ENCODE data around the gene KIAA1549.
A peak's percentile ranks its signal among the peaks of the same experiment; 100 is the strongest.
"Not testable (repeated sequence)": the region's sequence is repeated elsewhere in the genome, so short reads cannot be mapped to it uniquely, and the experiment has no call there.

The KIAA1549 gene

DNA sequence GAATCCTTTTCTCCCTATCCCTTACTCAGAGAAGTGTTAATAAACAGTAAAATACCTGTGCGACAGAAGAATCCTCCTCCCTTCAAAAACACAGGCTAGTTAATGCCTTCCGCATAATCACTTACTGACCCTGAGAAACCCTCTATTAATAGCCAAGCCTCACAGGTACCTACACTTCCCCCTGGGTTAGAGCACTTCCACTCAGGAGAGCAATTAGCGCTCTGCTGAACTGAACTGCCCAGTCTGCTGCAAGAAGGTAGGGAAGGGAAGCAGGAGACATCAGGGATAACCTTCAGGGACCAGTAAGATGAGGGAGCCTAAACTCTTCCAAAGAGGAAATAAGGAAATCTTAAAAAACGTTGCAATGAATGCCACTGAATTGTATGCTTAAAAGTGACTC, 39.6 kb downstream of the KIAA1549 start:
- no peak for DNase-seq

DNA sequence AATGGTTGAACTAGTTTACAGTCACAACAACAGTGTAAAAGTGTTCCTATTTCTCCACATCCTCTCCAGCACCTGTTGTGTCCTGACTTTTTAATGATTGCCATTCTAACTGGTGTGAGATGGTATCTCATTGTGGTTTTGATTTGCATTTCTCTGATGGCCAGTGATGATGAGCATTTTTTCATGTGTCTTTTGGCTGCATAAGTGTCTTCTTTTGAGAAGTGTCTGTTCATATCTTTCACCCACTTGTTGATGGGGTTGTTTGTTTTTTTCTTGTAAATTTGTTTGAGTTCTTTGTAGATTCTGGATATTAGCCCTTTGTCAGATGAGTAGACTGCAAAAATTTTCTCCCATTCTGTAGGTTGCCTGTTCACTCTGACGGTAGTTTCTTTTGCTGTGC, 40.6 kb downstream of the KIAA1549 start:
- not testable (repeated sequence) for DNase-seq

DNA sequence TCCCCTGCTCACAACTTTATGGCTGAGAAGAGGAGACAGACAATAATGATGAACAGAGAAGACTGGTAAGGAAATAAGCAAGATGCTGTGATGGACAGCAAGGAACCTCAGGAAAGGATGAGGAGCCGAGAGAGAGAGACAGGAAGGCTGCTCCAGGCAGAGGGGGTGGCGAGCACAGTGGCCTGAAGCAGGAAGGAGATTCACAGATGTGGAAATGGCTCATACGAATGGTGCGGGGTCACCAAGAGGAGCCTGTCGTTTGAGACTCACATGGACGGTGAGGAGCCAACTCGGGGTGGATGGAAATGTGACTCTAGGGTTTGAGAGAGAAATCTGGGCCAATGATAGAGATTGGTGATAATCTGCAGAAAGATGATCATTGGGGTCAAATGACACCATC, 43.7 kb downstream of the KIAA1549 start:
- DNase-seq = no peak

DNA sequence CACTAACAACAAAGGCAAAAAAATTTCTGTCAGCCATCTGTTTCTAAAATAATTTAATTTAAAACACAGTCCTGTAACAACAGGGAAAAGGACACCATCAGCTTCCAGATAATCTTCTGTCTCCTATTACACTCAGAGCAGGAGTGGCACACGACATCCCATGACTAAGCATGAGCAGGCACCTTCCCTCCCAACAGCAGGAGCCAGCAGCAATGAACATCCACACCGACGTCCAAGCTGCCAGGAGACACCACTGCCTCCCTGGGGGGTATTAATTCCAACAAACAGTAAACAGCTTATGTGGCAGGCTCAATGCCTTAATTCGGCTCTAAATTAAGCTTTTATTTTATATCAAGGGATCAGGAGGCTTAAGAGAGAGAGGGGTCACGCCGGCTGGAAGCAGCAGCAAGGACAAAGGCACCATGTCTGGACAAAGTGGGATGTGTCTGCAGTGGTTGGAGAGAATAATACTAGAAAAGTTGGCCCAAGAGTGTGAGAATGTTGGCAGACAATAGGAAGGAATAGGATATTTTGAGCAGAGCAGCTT, 45.7 kb downstream of the KIAA1549 start:
- peak; percentile 68 for DNase-seq

DNA sequence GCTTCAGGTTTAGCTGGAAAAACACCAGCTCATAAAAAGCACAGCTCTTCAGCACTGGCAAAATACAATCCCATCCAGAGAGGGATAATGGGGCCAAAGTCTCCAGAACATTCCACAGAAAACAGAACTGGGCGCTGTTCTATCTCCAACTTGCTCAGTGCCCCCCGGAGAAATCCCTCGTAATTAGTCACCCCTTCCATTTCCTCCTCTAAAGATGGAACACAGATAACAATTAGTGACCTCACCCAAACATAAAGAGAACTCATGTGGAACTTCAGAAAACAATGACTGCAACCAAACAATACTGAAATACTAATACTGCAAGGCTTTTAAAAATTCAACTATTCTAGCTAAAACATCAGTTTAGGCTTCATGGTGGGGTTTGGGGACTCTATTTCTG, 46.3 kb downstream of the KIAA1549 start:
- DNase-seq = no peak

DNA sequence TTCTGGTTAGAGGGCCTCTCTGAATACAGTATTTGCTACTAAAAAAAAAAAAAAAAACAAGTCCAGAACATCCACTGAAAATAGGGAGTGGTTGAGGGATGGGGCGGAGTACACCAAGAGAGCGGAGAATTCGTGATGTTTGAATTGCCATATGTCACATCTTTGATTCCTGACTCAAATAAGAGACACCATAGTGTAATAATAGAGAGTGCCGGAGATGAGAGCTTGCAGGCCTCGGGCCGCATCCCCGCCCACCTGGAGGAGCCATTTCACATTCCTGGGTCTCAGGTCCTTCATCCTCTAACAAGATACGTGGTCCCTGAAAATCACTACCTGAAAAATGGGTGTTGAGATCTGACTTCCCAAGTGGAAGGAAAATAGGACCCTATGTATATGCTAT, 46.8 kb downstream of the KIAA1549 start:
- DNase-seq = no peak

DNA sequence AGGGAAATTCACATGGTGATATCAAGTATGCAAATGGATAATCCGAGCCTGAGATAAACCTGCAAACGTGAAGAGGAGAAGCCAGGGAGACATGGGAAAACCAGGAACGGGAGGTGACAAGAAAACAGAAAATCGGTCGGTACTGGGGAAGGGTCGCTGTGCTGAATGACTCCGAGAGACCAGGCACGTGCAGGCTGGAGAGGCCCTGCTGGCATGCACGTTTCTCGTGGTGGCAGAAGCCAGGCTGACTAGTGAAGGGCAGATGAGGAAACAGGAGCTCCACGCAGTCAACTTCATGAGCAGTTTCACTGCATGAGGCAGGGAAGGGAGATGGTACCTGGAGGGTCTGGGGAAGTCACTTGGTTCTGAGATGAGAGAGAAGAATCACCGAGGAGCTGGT, 48.3 kb downstream of the KIAA1549 start:
- no peak for DNase-seq

DNA sequence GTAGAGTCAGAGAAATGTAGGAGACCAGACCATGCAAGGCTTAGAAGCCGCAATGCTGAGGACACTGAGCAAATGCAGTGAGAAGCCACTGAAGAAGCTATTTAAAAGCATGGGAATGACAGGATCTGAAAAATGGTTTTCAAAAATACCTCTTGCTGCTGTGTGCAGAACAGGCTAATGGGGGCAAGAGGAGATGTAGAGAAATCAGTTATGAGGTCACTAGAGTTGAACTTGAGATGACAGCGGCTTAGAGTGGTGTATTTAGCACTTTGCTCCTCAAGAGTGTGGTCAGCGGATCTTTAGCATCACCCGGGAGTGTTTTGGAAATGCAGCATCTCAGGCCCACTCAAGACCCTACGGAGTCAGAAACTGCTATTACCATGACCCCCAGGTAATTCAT, 48.8 kb downstream of the KIAA1549 start:
- no peak for DNase-seq

DNA sequence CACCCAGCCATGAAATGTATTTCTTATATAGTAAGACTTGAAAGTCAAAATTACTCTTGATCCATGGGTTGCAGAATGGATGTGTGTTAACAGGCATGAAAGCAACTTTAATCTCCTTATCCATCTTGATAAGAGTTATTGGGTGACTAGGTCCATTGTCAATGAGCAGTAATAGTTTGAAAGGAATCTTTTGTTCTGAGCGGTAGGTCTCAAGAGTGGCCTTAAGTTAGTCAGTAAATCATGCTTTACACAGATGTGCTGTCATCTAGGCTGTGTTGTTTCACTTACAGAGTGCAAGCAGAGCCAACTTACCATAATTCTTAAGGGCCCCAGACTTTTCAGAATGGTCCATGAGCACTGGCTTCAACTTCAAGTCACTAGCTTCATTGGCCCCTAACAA, 51.2 kb downstream of the KIAA1549 start:
- DNase-seq = no peak

DNA sequence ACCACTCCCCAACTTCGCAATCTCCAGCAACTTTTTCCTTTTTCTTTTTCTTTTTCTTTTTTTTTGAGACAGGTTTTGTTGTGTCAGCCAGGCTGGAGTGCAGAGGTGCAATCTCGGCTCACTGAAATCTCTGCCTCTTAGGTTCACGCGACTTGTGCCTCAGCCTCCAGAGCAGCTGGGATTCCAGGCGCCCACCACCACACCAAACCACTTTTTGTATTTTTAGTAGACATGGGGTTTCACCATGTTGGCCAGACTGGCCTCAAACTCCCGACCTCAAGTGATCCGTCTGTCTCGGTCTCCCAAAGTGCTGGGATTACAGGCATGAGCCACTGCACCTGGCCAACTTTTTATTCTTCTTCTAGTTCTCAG, 55.0 kb downstream of the KIAA1549 start:
- DNase-seq = no peak

DNA sequence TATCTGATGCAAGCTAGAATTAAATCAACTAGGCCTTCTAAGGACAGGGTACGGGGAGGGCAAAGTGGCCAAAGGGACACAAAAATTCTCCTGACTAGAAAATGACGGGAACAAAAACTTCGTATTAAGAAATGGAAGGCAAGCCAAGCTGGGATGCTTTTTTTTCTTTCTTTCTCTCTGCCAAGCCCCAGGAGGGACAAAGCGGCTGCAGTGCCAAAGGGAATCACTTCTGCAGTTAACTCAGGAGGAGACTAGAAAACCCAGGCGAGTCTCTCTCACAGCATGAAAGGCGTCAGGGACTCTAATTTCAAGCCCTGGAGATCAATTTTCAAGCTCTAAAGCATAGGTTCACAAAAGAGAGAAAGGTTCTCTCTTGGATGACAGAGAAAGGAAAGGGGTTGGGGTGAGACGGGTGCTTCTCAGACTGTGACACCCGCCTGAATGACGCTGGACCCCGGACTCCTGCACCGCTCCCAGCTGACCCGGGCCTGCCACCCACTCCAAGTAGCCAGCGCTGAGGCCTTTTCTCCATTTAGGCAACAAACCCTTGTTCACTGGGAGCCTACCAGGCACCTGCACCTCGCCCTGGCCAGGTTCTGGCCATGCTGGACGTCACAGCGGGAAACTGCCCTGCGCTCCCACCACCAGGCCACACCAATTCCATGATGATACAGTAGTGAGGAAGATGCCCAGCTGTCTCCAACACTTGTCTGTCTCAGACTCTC, 56.5 kb downstream of the KIAA1549 start:
- DNase-seq = no peak

DNA sequence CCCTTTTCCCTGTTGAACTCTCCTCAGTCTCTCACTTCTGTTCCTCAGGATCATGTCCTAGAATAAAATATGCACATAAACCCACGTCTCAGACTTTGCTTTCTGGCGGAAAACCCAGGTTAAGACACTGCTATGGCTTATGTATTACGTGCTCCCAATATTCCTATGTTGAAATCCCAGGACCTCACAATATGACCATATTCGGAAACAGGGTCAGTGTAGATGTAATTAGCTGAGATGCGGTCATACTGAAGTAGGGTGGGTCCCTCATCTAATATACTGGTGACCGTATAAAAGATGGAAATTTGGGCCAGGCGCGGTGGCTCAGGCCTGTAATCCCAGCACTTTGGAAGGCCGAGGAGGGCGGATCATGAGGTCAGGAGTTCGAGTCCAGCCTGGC, 59.9 kb downstream of the KIAA1549 start:
- DNase-seq = no peak

DNA sequence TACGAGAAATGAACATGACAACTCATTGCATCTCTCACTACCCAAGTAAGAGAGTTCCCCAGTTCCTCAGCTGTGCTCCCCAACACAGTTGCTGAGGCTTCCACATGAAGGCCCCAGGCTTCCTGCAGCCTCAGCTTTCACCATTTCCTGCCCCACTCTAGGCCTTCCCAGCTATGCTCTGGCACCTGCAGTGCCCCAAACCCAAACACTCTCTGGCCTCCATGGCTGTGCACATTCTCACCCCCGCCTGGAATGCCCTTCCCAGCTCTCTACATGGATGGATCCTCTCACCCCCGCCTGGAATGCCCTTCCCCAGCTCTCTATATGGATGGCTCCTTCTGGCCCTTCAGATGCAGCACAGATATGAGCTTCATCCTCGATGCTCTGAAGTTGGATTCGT, 61.3 kb downstream of the KIAA1549 start:
- DNase-seq = no peak

DNA sequence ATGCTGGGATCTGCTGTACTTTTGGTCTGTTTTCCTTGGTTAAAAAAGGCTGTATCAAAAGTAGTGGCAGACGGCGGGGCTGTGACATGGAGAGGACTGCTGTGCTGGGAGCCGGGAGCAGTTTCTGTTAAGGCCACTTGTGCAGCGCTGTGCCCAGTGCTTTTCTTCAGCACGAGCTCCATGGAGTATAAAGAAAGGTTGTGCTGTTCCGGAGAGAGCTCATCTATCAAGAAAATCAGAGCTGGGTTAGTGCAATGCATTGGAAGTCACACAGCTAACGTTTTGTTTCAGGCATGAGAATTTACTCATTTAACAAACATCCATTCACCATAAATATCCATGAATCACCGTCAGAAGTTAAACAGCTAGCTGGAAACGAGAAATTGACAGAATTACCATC, 62.0 kb downstream of the KIAA1549 start:
- DNase-seq = no peak

DNA sequence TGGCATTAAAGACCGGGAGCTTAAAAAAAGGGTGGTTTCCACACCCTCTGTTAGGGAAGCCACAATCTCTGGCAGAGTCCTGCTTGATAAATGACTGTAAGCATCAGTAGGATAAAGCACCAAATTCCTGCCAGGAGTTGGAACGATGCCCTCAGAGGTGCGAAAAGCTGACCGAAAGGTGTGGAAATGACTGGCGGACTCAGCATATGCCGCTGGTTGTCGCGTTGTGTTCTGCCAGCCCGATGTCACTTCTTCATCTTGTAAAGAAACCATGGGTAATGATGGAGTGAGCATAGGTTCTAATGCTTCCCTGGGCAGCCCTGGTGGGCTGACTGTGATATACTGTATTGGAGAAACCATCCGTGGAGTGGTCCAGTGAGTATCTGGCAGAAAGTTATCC, 62.4 kb downstream of the KIAA1549 start:
- DNase-seq = no peak

DNA sequence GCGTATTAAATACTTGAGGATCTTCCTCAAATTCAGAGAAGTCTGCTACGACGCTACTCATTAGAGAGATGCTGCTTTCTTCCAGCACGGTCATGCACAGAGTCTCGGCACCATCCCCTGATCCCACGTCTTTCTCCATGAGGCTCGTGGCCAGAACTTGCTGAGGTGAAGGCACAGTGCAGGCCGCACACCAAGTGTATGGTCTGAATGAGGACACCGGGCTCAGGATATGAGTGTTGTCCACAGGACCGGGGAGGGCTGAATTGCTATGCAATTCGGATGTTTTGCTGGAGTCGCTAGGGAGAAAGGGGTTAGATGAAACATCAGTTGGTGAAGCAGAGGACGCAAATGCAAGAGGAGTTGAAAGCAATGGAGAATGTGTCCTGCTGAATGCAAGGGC, 63.0 kb downstream of the KIAA1549 start:
- DNase-seq = no peak

DNA sequence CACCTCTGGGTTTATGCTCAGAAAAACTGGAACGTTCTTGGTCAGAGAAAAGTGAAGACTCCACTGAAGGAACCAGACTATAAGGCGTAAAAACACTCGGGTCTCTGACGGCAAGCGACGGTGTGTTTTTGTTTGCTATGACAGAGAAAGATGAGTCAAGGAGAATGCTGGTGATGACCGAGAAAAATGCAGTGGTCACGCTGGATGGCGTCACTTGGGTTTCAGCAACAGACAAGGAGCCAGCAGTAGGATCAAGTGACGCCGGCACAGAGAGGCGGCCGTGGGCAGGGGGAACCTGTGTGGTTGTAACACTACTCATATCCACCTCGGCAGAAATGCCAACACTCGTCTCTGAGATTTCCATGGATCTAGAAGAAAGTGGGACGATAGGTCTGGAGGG, 63.4 kb downstream of the KIAA1549 start:
- DNase-seq = no peak

DNA sequence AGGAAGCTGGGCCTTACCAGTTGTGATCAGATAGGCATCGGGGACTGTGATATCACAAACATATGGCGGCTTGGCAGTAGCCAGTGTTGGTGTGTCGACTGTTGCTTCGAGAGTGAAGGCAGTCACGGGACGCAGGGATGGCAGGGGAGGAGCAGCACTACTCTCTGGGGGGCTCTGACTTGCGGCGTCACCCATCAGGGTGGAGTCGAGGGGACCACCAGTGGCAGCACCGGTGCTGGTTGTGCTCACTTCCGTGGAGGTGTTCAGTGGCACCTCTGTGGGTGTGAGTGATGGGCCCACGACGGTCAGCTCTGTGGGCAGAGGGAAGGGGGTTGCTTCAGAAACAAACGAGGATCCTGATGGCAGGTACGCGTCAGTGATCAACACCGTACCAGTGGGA, 64.5 kb downstream of the KIAA1549 start:
- DNase-seq = no peak

DNA sequence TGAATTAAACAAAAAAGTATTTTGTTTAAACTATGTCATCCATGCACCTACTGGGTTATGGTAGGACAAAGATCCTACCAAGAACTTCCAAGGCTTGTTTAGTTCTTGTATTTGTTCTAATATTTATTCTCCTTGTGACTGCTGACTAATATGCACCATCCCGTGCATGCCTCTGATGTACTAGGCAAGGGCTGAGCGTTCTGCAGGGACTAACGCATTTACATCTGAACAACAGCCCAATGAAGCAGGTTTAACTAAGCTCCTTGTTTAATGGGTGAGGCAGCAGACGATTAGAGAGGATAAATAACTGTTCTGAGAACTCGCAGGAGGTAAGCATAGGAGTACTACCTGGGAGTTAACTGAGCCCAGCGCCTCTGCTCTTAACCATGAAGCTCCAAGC, 64.9 kb downstream of the KIAA1549 start:
- DNase-seq = no peak

DNA sequence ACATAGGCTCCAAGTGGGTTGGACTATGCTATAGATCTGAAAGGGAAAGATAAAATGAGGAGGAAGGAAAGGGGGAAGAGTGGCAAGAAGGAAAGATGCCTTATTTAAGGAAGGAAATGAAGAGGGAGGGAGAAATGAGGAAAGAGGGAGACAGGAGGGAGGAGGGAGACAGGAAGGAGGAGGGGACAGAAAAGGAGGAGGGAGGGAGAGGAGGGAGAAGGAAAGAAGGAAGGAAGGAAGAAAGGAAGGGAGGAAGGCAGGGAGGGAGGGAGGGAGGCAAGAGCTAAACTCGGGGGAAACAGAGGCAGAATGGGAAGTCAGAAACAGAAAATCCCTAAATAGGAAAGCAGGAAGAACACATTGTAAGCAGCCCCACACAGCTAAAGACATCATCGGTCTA, 67.4 kb downstream of the KIAA1549 start:
- no peak for DNase-seq

DNA sequence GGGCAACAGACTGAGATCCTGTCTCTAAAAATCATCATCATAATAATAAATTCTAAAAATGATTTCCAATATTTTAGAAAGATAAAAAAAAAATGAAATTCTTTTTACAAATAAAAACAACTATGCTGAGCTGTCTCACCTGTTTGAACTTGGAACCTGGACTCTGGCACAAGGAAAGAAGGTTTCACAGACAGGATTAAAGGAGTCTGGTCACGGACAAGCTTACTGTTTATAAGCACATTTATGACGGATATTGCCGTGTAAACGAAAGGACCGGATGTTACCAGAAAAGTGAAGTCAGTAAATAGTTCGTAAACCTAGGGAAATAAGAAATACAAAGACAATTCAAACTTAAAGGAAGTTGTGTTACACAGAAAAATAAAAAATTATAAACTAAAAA, 70.2 kb downstream of the KIAA1549 start:
- DNase-seq = no peak

DNA sequence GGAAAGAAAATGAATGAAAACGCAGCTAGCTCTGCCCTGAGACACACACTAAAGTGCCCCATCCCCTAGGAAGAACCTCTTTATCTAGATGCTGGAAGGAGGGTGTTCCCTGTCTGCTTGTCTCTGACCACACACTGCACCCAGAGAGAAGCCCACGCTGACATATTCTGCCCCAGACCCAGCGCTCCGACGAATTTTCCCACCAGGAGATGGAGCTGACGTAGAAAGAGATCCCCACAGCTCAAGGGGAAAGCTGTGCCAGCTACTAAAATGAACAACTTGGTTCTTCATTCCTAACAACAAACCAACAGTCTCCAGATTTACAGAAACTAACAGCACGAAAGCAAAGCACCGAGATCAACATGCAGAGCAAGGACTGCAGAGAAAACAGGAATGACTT, 73.3 kb downstream of the KIAA1549 start:
- DNase-seq = no peak

DNA sequence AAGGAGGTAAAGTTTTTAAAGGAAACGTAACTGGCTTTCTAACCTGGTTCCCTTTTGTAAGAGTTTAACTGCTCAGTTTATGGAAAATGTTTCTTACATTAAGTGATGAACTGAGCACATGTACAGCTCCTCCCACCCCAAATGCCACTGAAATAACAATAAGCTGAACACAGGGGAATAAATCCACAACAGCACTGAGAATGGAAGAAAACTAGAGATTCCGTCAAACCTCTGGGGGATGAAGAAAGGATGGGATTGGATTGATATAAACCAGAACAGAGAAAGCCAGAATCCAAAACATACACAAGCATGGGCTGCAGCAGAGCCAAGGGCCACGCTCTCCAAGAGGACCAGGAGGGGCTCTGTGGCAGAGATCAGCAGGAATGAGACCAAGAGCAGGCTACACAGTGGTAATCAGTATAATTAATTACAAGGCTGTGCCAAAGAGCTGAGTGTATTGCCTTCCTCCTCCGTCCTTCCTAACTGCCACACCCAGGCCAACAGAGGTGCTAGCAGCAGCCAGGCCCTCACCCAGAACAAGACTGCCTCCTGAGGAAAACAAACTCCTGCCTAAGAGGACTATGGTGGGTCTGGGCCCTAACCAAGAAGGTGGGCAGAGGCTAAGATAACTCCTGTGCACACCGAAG, 73.9 kb downstream of the KIAA1549 start:
- DNase-seq = no peak

DNA sequence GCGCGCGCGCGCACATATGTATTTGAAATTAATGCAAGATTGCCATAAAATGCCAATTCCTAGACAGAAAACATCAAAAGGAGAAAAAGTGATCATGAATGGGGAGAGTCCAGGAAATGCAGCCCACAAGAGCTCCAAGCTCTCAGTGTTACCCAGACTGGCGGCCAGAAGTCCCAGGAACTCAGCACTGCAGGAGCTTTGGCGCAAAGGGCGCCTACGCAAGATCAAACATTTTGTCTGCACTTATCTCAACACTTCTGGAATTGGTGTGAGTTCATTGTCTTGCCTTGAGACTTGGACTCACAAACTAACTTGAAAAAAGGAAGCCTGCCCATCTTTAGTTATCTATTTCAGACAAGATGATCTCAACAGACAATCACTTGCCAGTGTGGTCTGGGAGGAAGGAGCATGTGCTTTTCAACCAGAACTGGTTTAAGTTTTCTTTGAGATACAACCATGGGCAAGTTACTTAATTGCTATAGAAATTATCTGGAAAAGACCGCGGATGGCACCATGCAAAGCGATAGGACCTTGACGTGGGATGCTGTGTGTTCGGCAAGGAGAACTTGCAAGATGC, 77.2 kb downstream of the KIAA1549 start:
- peak; percentile 6 for DNase-seq
